Endothelial cell of umbilical vein (primary cell): ENCODE data around the gene SMIM41. TPM values are rescaled to one million over a fixed set of nuclear protein-coding genes. Genes with fewer than 3 reads are reported as not detected.

Experiments used
- BruUV-seq: library from RNA; stranded (reverse); fragments of 400-500 nt; replicated peaks from 2 replicates; lab custom pipeline; 2021; lab: Mats Ljungman, UMichigan
- CTCF ChIA-PET: fragments of 300-600, 350-600 bp; sonication (Branson Sonifier 250); formaldehyde crosslinking; loops from one replicate; lab custom pipeline; 2021; ENCODE audit warnings: antibody characterized with exemption, inconsistent platforms; lab: Charles Lee
- POLR2A ChIA-PET: fragments of 300-600, 350-600 bp; sonication (Branson Sonifier 250); formaldehyde crosslinking; loops from one replicate; lab custom pipeline; 2021; ENCODE audit warnings: antibody characterized with exemption, inconsistent platforms; lab: Charles Lee
- DNase-seq: peaks from one replicate; pipeline ENCODE4 v3.0.0-alpha.2; 2011; ENCODE audit warnings: low read depth, low spot score
- FAIRE-seq: peaks from 2 replicates; lab custom pipeline; 2011; peaks lifted over from hg19 to GRCh38; lab: Jason Lieb, UNC
- H2AFZ ChIP-seq: 2 replicates; pipeline ENCODE4 v1.6.0; 2012; ENCODE audit warnings: low read depth, low read length, control low read depth, inconsistent platforms
- H3K27ac ChIP-seq: 2 replicates; pipeline ENCODE4 v1.5.1; 2011; ENCODE audit warnings: low read depth, mild to moderate bottlenecking, control low read depth, low read length, moderate library complexity; ENCODE audit not compliant: insufficient read depth
- H3K27me3 ChIP-seq, 2 experiments: 2 replicates each; pipeline versions ENCODE4 v1.6.0 to v1.6.1; 2011; ENCODE audit warnings: low read length in 2 of 2, mixed read lengths in 1 of 2; ENCODE audit not compliant: control insufficient read depth in 2 of 2, insufficient read depth in 2 of 2
- H3K36me3 ChIP-seq, 2 experiments: 2 replicates in 1 of 2; 3 replicates in 1 of 2; pipeline ENCODE4 v1.5.1; 2011; ENCODE audit warnings: low read length in 2 of 2, mild to moderate bottlenecking in 1 of 2, moderate library complexity in 1 of 2; ENCODE audit not compliant: control insufficient read depth in 2 of 2, insufficient read depth in 2 of 2; ENCODE audit errors: extremely low read depth in 1 of 2
- H3K4me1 ChIP-seq: 3 replicates; pipeline ENCODE4 v1.5.1; 2011; ENCODE audit warnings: mild to moderate bottlenecking, low read length; ENCODE audit not compliant: control insufficient read depth, insufficient read depth; ENCODE audit errors: extremely low read depth
- H3K4me2 ChIP-seq: 2 replicates; pipeline ENCODE4 v1.6.1; 2011; ENCODE audit warnings: low read length, control low read depth, mixed read lengths; ENCODE audit not compliant: insufficient read depth
- H3K4me3 ChIP-seq, 3 experiments: fragments of 200-600 bp in 1 of 3; sonication (generic), shearing (Covaris generic) in 1 of 3; replicated peaks in 1 of 3; 2 replicates each; pipeline ENCODE4 v1.5.1; 2011 to 2016; ENCODE audit warnings: control low read depth in 3 of 3, low read length in 3 of 3, mild to moderate bottlenecking in 2 of 3, inconsistent platforms in 1 of 3, low read depth in 1 of 3, moderate library complexity in 1 of 3; ENCODE audit not compliant: insufficient read depth in 1 of 3
- H3K79me2 ChIP-seq: 2 replicates; pipeline ENCODE4 v1.6.0; 2012; ENCODE audit warnings: low read length, inconsistent platforms; ENCODE audit not compliant: control insufficient read depth, insufficient read depth
- H3K9ac ChIP-seq: replicated peaks from 2 replicates; pipeline ENCODE3; 2011; ENCODE audit warnings: low read length, control low read depth; ENCODE audit not compliant: insufficient read depth; ENCODE audit errors: extremely low read depth
- H3K9me1 ChIP-seq: replicated peaks from 3 replicates; pipeline ENCODE4 v1.6.0; 2011; ENCODE audit warnings: mild to moderate bottlenecking, low read length; ENCODE audit not compliant: control insufficient read depth, insufficient read depth; ENCODE audit errors: extremely low read depth
- H3K9me3 ChIP-seq: replicated peaks from 2 replicates; pipeline ENCODE4 v1.5.1; 2012; ENCODE audit warnings: low read length, inconsistent platforms; ENCODE audit not compliant: control insufficient read depth, insufficient read depth
- H4K20me1 ChIP-seq: replicated peaks from 2 replicates; pipeline ENCODE3; 2011; ENCODE audit warnings: mild to moderate bottlenecking, low read length; ENCODE audit not compliant: control insufficient read depth, insufficient read depth; ENCODE audit errors: extremely low read depth
- EZH2 ChIP-seq: IDR thresholded peaks from 2 replicates; pipeline ENCODE4 v1.6.1; 2012; ENCODE audit warnings: borderline replicate concordance, low read depth, mild to moderate bottlenecking, moderate library complexity, low read length, inconsistent platforms; ENCODE audit not compliant: severe bottlenecking
- FOS ChIP-seq: IDR thresholded peaks from 2 replicates; pipeline ENCODE4 v1.6.1; 2011; ENCODE audit warnings: mild to moderate bottlenecking, low read length, moderate library complexity, borderline replicate concordance; ENCODE audit not compliant: insufficient read depth
- GATA2 ChIP-seq: IDR thresholded peaks from 2 replicates; pipeline ENCODE4 v1.7.0; 2011; ENCODE audit warnings: low read depth, mild to moderate bottlenecking, moderate library complexity, mixed read lengths, low read length; ENCODE audit not compliant: insufficient read length, insufficient read depth
- JUN ChIP-seq: IDR thresholded peaks from 2 replicates; pipeline ENCODE4 v1.6.1; 2011; ENCODE audit warnings: borderline replicate concordance, low read depth; ENCODE audit not compliant: insufficient read length, insufficient read depth
- MYC ChIP-seq: IDR thresholded peaks from one replicate; pipeline ENCODE4 v1.6.1; 2011; ENCODE audit warnings: mild to moderate bottlenecking, low read depth, low read length
- POLR2A ChIP-seq: IDR thresholded peaks from 2 replicates; pipeline ENCODE4 v1.6.1; 2012; ENCODE audit warnings: low read depth, mild to moderate bottlenecking, control low read depth, low read length
- POLR2AphosphoS5 ChIP-seq: IDR thresholded peaks from 2 replicates; pipeline ENCODE4 v1.6.1; 2012; ENCODE audit warnings: low read depth, mild to moderate bottlenecking, control low read depth, low read length, moderate library complexity; ENCODE audit not compliant: insufficient read depth
- dilution Hi-C: fragments of 300-500 bp; cut with MboI; formaldehyde crosslinking; loops from one replicate; pipeline ENCODE4 v1.15.0; 2019; ENCODE audit warnings: low sequenced_read_pairs; ENCODE audit not compliant: extremely low pct_ligation_motif_present
- intact Hi-C: fragments of 100-400 bp; cut with micrococcal nuclease; formaldehyde crosslinking; loops from one replicate; pipeline ENCODE4 v1.10.0; 2022
- polyA plus RNA-seq, 4 experiments: library from polyadenylated mRNA; depleted of rRNA in 3 of 4; stranded (reverse) in 3 of 4; unstranded in 1 of 4; fragments of >200 nt; gene quantifications; 2 replicates each; pipeline versions ENCODE4 v1.2.1 to v1.2.3, GENCODE V29; 2011 to 2012; ENCODE audit warnings: missing spikeins in 1 of 4
- total RNA-seq: library from RNA; stranded (reverse); gene quantifications from 2 replicates; pipeline ENCODE4 v1.2.3, GENCODE V29; 2021
- TF ChIP-seq, protein P1 (sequence below): IDR thresholded peaks from 2 replicates; pipeline ENCODE4 v1.6.1; 2011; ENCODE audit not compliant: insufficient read depth, insufficient read length
- TF ChIP-seq, protein P2 (sequence below), 2 donors: IDR thresholded peaks; 1 replicate in 1 of 2; 2 replicates in 1 of 2; pipeline ENCODE4 v1.5.1; 2011; ENCODE audit warnings: low read length in 2 of 2, mild to moderate bottlenecking in 2 of 2, moderate library complexity in 2 of 2, control low read depth in 1 of 2, inconsistent platforms in 1 of 2, low read depth in 1 of 2; ENCODE audit not compliant: insufficient read depth in 1 of 2; ENCODE audit errors: extremely low read depth in 1 of 2

SMIM41 gene
- total and polyA plus RNA-seq, 2 donors (not counting 3 experiments of a cell fraction or from before 2014, with no cell fraction given), result not detected

- no peak overlapping the region for H3K4me3 ChIP-seq
- ChIA-PET CTCF (interaction anchor here (12.8 kb wide), 1 partner anchor 61 kb away, joined by 452 read pairs; no protein-coding TSS in a partner anchor), POLR2A (no interaction called here)
- no peaks in the 10 kb centered on the region for H3K9me3 ChIP-seq
- no peaks in the 10 kb centered on the region for H3K79me2 ChIP-seq
- H3K27ac ChIP-seq, result no peak overlapping the region
- H3K4me1 ChIP-seq, result no peaks in the 10 kb centered on the region
- DNase-seq, result no peak
- BruUV-seq, result no TSS peak
- no peaks in the 10 kb centered on the region for H3K36me3 ChIP-seq
- dilution Hi-C loops (no loop called here), intact Hi-C loops (no loop called here)
- peaks cover 14 to 17% of the 10 kb centered on the region in 2 experiments for H3K27me3 ChIP-seq
- H3K9me1 ChIP-seq, result no peaks in the 10 kb centered on the region
- no peak overlapping the region for H3K9ac ChIP-seq
- no peaks in the 10 kb centered on the region for H4K20me1 ChIP-seq
- FAIRE-seq, result no peak
- no peak overlapping the region for H3K4me2 ChIP-seq
- H2AFZ ChIP-seq, result no peak overlapping the region
- no peak for TF ChIP-seq GATA2
- TF ChIP-seq POLR2A, result no peak
- TF ChIP-seq, protein P1, sequence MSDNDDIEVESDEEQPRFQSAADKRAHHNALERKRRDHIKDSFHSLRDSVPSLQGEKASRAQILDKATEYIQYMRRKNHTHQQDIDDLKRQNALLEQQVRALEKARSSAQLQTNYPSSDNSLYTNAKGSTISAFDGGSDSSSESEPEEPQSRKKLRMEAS, result no peak
- TF ChIP-seq, protein P2, sequence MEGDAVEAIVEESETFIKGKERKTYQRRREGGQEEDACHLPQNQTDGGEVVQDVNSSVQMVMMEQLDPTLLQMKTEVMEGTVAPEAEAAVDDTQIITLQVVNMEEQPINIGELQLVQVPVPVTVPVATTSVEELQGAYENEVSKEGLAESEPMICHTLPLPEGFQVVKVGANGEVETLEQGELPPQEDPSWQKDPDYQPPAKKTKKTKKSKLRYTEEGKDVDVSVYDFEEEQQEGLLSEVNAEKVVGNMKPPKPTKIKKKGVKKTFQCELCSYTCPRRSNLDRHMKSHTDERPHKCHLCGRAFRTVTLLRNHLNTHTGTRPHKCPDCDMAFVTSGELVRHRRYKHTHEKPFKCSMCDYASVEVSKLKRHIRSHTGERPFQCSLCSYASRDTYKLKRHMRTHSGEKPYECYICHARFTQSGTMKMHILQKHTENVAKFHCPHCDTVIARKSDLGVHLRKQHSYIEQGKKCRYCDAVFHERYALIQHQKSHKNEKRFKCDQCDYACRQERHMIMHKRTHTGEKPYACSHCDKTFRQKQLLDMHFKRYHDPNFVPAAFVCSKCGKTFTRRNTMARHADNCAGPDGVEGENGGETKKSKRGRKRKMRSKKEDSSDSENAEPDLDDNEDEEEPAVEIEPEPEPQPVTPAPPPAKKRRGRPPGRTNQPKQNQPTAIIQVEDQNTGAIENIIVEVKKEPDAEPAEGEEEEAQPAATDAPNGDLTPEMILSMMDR (IDR thresholded peaks at IDR 0.05; ENCODE audit: extremely low read depth in 1 of 2, insufficient read depth in 1 of 2, low read depth in 1 of 2, low read length in 2 of 2), result no peak
- TF ChIP-seq POLR2AphosphoS5, result no peak
- TF ChIP-seq MYC, result no peak
- no peak for TF ChIP-seq FOS
- no peak for TF ChIP-seq JUN
- no peak for TF ChIP-seq EZH2
Observed at GRCh38 chr12:52086944-52087835, 7.7 kb downstream of the SMIM41 start.
